COLO668 (cell line): ENCODE results near the gene POLD3.
A peak's percentile ranks its signal among the peaks of the same experiment; 100 is the strongest.

ENCODE experiments used
- DNase-seq: peaks from one replicate; lab custom pipeline; 2025; ENCODE audit not compliant: unreplicated experiment; lab: John Stamatoyannopoulos, UW

POLD3 gene

GRCh38 chr11:74592441-74593362 is at the start of gene POLD3:
Gene POLD3 (plus strand): TSS chr11:74592582. CDS start chr11:74592659, 77 bp downstream.
- DNase-seq = peak; percentile 93

GRCh38 chr11:74543991-74544390 is 48.4 kb upstream of the POLD3 start:
- peak; percentile 9 for DNase-seq

GRCh38 chr11:74546752-74547151 is 45.6 kb upstream of the POLD3 start:
- peak; percentile 52 for DNase-seq

- DNase-seq = no peak
Measured at GRCh38 chr11:74550991-74551753, 41.2 kb upstream of the POLD3 start.

- DNase-seq = no peak
Measured at GRCh38 chr11:74551754-74552145, 40.6 kb upstream of the POLD3 start.

GRCh38 chr11:74557526-74557925 is 34.9 kb upstream of the POLD3 start:
- no peak for DNase-seq

- DNase-seq = no peak
Measured at GRCh38 chr11:74559110-74559933, 33.1 kb upstream of the POLD3 start.

- DNase-seq = no peak
Measured at GRCh38 chr11:74559934-74560309, 32.5 kb upstream of the POLD3 start.

- DNase-seq = no peak
Measured at GRCh38 chr11:74566146-74566960, 26.0 kb upstream of the POLD3 start.

- DNase-seq = no peak
Measured at GRCh38 chr11:74568028-74568427, 24.4 kb upstream of the POLD3 start.

- peak; percentile 30 for DNase-seq
Measured at GRCh38 chr11:74570266-74571061, 21.9 kb upstream of the POLD3 start.

GRCh38 chr11:74571062-74571399 is 21.4 kb upstream of the POLD3 start:
- no peak for DNase-seq

- no peak for DNase-seq
Measured at GRCh38 chr11:74572349-74572748, 20.0 kb upstream of the POLD3 start.

GRCh38 chr11:74574563-74574962 is 17.8 kb upstream of the POLD3 start:
- no peak for DNase-seq

GRCh38 chr11:74575999-74576398 is 16.4 kb upstream of the POLD3 start:
- DNase-seq = no peak

GRCh38 chr11:74577181-74577580 is 15.2 kb upstream of the POLD3 start:
- DNase-seq = no peak

GRCh38 chr11:74577624-74578396 is 14.6 kb upstream of the POLD3 start:
- DNase-seq = peak; percentile 16

- DNase-seq = no peak
Measured at GRCh38 chr11:74579577-74580270, 12.7 kb upstream of the POLD3 start.
